IMR-90 (cell line): ENCODE data around the gene FUT8. TPM values are rescaled to one million over a fixed set of nuclear protein-coding genes. Genes with fewer than 3 reads are reported as not detected.

Experiments
- ATAC-seq: fragments of 200-7000 bp; cut with Tn5 transposase; 2 replicates; pipeline ENCODE4 v1.9.1; 2020; ENCODE audit warnings: low read depth, mild to moderate bottlenecking, moderate library complexity
- BruUV-seq: library from RNA; stranded (reverse); fragments of 400-500 nt; replicated peaks from 2 replicates; lab custom pipeline; 2021; lab: Mats Ljungman, UMichigan
- CTCF ChIA-PET: fragments of 300-600 bp; formaldehyde crosslinking; extraction: SDS; loops from one replicate; lab custom pipeline; 2021; ENCODE audit warnings: antibody characterized with exemption; lab: Yijun Ruan, JAX
- POLR2A ChIA-PET: fragments of 300-600 bp; sonication (Branson Sonifier 250); formaldehyde crosslinking; loops from one replicate; lab custom pipeline; 2022; ENCODE audit warnings: antibody characterized with exemption; ENCODE audit not compliant: unreplicated experiment; lab: Charles Lee
- DNase-seq: peaks from one replicate; pipeline ENCODE4 v3.0.0; 2013
- H2AFZ ChIP-seq: replicated peaks from 2 replicates; pipeline ENCODE3; 2013; ENCODE audit warnings: low read length, mild to moderate bottlenecking; ENCODE audit not compliant: poor library complexity
- H2AK5ac ChIP-seq: 2 replicates; pipeline ENCODE4 v1.6.1; 2013; ENCODE audit warnings: low read depth, low read length, inconsistent platforms
- H2AK9ac ChIP-seq: replicated peaks from 2 replicates; pipeline ENCODE3; 2013; ENCODE audit warnings: mild to moderate bottlenecking, low read depth, low read length, moderate library complexity; ENCODE audit not compliant: poor library complexity
- H2BK120ac ChIP-seq: 2 replicates; pipeline ENCODE4 v1.6.1; 2013; ENCODE audit warnings: low read depth, low read length, inconsistent platforms
- H2BK15ac ChIP-seq: 3 replicates; pipeline ENCODE4 v1.6.1; 2013; ENCODE audit warnings: low read depth, low read length, inconsistent platforms
- H2BK20ac ChIP-seq: 2 replicates; pipeline ENCODE4 v1.6.1; 2013; ENCODE audit warnings: low read depth, mild to moderate bottlenecking, inconsistent platforms, low read length, moderate library complexity
- H2BK5ac ChIP-seq: 2 replicates; pipeline ENCODE4 v1.6.1; 2013; ENCODE audit warnings: mild to moderate bottlenecking, low read depth, low read length, inconsistent platforms; ENCODE audit not compliant: poor library complexity, severe bottlenecking
- H3K14ac ChIP-seq: replicated peaks from 2 replicates; pipeline ENCODE4 v1.6.1; 2013; ENCODE audit warnings: low read depth, low read length, inconsistent platforms
- H3K18ac ChIP-seq: 2 replicates; pipeline ENCODE4 v1.6.1; 2013; ENCODE audit warnings: low read depth, low read length, control low read depth
- H3K23ac ChIP-seq: 2 replicates; pipeline ENCODE4 v1.6.1; 2013; ENCODE audit warnings: low read depth, low read length, inconsistent platforms
- H3K27ac ChIP-seq: 2 replicates; pipeline ENCODE4 v1.5.1; 2013; ENCODE audit warnings: mild to moderate bottlenecking, control low read depth, low read length; ENCODE audit not compliant: insufficient read depth
- H3K27me3 ChIP-seq: 2 replicates; pipeline ENCODE4 v1.6.1; 2013; ENCODE audit warnings: low read length; ENCODE audit not compliant: control insufficient read depth, insufficient read depth
- H3K36me3 ChIP-seq: 2 replicates; pipeline ENCODE4 v1.6.1; 2013; ENCODE audit warnings: low read length, mixed read lengths; ENCODE audit not compliant: control insufficient read depth, insufficient read depth
- H3K4ac ChIP-seq: 2 replicates; pipeline ENCODE4 v1.6.1; 2013; ENCODE audit warnings: low read depth, low read length, inconsistent platforms
- H3K4me1 ChIP-seq: 2 replicates; pipeline ENCODE4 v1.6.1; 2013; ENCODE audit warnings: low read length, mixed read lengths; ENCODE audit not compliant: control insufficient read depth, insufficient read depth
- H3K4me2 ChIP-seq: 2 replicates; pipeline ENCODE4 v1.6.1; 2013; ENCODE audit warnings: low read depth, mild to moderate bottlenecking, control low read depth, low read length, moderate library complexity
- H3K4me3 ChIP-seq: 2 replicates; pipeline ENCODE4 v1.5.1; 2013; ENCODE audit warnings: low read depth, mild to moderate bottlenecking, control low read depth, low read length, moderate library complexity; ENCODE audit not compliant: insufficient read depth
- H3K56ac ChIP-seq: 2 replicates; pipeline ENCODE4 v1.6.1; 2013; ENCODE audit warnings: low read length, inconsistent platforms; ENCODE audit not compliant: insufficient read depth; ENCODE audit errors: extremely low read depth
- H3K79me1 ChIP-seq, 2 experiments: 2 replicates each; pipeline ENCODE4 v1.6.1; 2013; ENCODE audit warnings: low read length in 2 of 2, inconsistent platforms in 1 of 2, low read depth in 1 of 2
- H3K9ac ChIP-seq: 2 replicates; pipeline ENCODE4 v1.6.1; 2013; ENCODE audit warnings: low read depth, low read length, control low read depth
- H3K9me1 ChIP-seq: 2 replicates; pipeline ENCODE4 v1.6.1; 2013; ENCODE audit warnings: low read length, inconsistent platforms; ENCODE audit not compliant: insufficient read depth
- H3K9me3 ChIP-seq: 2 replicates; pipeline ENCODE4 v1.6.1; 2013; ENCODE audit warnings: low read length; ENCODE audit not compliant: control insufficient read depth, insufficient read depth
- H4K20me1 ChIP-seq: 2 replicates; pipeline ENCODE4 v1.6.1; 2013; ENCODE audit warnings: low read length, inconsistent platforms; ENCODE audit not compliant: insufficient read depth
- H4K5ac ChIP-seq: 2 replicates; pipeline ENCODE4 v1.6.1; 2013; ENCODE audit warnings: mild to moderate bottlenecking, low read depth, low read length, control low read depth
- H4K8ac ChIP-seq, 2 experiments: 2 replicates each; pipeline ENCODE4 v1.6.1; 2013; ENCODE audit warnings: low read depth in 2 of 2, low read length in 2 of 2, control low read depth in 1 of 2, inconsistent platforms in 1 of 2
- H4K91ac ChIP-seq: 2 replicates; pipeline ENCODE4 v1.6.1; 2013; ENCODE audit warnings: low read depth, low read length, inconsistent platforms; ENCODE audit not compliant: insufficient read depth
- BHLHE40 ChIP-seq: fragments of 150-350 bp; IDR thresholded peaks from 2 replicates; pipeline ENCODE4 v1.6.1; 2016; ENCODE audit warnings: mild to moderate bottlenecking, low read depth, low read length
- CEBPB ChIP-seq: IDR thresholded peaks from 2 replicates; pipeline ENCODE4 v1.6.1; 2012; ENCODE audit warnings: low read depth, low read length, improper control_type of control experiment
- CHD1 ChIP-seq: IDR thresholded peaks from 2 replicates; pipeline ENCODE4 v1.6.1; 2012; ENCODE audit warnings: low read depth, low read length, improper control_type of control experiment
- FOS ChIP-seq: fragments of 150-350 bp; IDR thresholded peaks from 2 replicates; pipeline ENCODE4 v1.6.1; 2016; ENCODE audit warnings: low read depth, low read length
- MAFK ChIP-seq: IDR thresholded peaks from 2 replicates; pipeline ENCODE4 v1.6.1; 2012; ENCODE audit warnings: low read depth, low read length, improper control_type of control experiment
- MAZ ChIP-seq: IDR thresholded peaks from 2 replicates; pipeline ENCODE4 v1.6.1; 2012; ENCODE audit warnings: low read depth, mild to moderate bottlenecking, low read length, improper control_type of control experiment, moderate library complexity, borderline replicate concordance
- NFE2L2 ChIP-seq: fragments of 150-350 bp; IDR thresholded peaks from 2 replicates; pipeline ENCODE4 v1.6.1; 2016; ENCODE audit warnings: low read depth, mild to moderate bottlenecking, low read length
- POLR2A ChIP-seq: IDR thresholded peaks from 2 replicates; pipeline ENCODE4 v1.6.1; 2012; ENCODE audit warnings: mild to moderate bottlenecking, low read depth, low read length
- RAD21 ChIP-seq: IDR thresholded peaks from 2 replicates; pipeline ENCODE4 v1.6.1; 2012; ENCODE audit warnings: low read length, improper control_type of control experiment
- RCOR1 ChIP-seq: IDR thresholded peaks from 2 replicates; pipeline ENCODE4 v1.6.1; 2012; ENCODE audit warnings: mild to moderate bottlenecking, low read length, improper control_type of control experiment; ENCODE audit not compliant: insufficient replicate concordance
- SMC3 ChIP-seq: fragments of 150-350 bp; IDR thresholded peaks from 2 replicates; pipeline ENCODE4 v1.6.1; 2016; ENCODE audit warnings: low read depth, mild to moderate bottlenecking, antibody characterized with exemption, low read length, moderate library complexity
- WGBS, 2 experiments: methylation state at CpG; one replicate each; pipeline versions ENCODE4 v1.1.5 to v1.1.7; 2013; ENCODE audit warnings: missing lambda C conversion rate in 2 of 2; ENCODE audit not compliant: insufficient read length in 1 of 2; ENCODE audit errors: extremely low coverage in 2 of 2; 5-methylcytosine and 5-hydroxymethylcytosine counted together
- dilution Hi-C: fragments of 300-500 bp; cut with HindIII; formaldehyde crosslinking; loops from one replicate; pipeline ENCODE4 v1.14.3; 2018; ENCODE audit warnings: low sequenced_read_pairs; ENCODE audit not compliant: unreplicated experiment
- in situ Hi-C: fragments of 300-500 bp; cut with MboI; formaldehyde crosslinking; loops from 3 replicates; pipeline ENCODE4 v1.14.3; 2019; ENCODE audit warnings: low sequenced_read_pairs, inconsistent platforms, mixed read lengths
- intact Hi-C: fragments of 100-400 bp; cut with micrococcal nuclease; formaldehyde crosslinking; loops from 2 replicates; pipeline ENCODE4 v1.10.0; 2022
- polyA plus RNA-seq, 3 experiments: library from polyadenylated mRNA; depleted of rRNA; stranded (reverse); fragments of >200 nt; gene quantifications; 2 replicates each; pipeline ENCODE4 v1.2.3, GENCODE V29; 2012; ENCODE audit warnings: low replicate concordance in 1 of 3
- total RNA-seq: library from RNA; depleted of rRNA; stranded (reverse); fragments of >200 nt; gene quantifications from 2 replicates; pipeline ENCODE4 v1.2.3, GENCODE V29; 2012
- TF ChIP-seq, protein P1 (sequence below): fragments of 150-350 bp; IDR thresholded peaks from 2 replicates; pipeline ENCODE4 v1.6.1; 2017; ENCODE audit warnings: mild to moderate bottlenecking, antibody characterized with exemption, low read length, low read depth
- TF ChIP-seq, protein P2 (sequence below): conservative IDR thresholded peaks from 2 replicates; pipeline ENCODE4 v1.5.1; 2012; ENCODE audit warnings: mild to moderate bottlenecking, low read depth, low read length, improper control_type of control experiment
- TF ChIP-seq, protein P3 (sequence below): fragments of 150-350 bp; IDR thresholded peaks from 2 replicates; pipeline ENCODE4 v1.6.1; 2016; ENCODE audit warnings: low read depth, mild to moderate bottlenecking, low read length, moderate library complexity, borderline replicate concordance

The FUT8 gene
- total and polyA plus RNA-seq, 2 of the 4 experiments (the other 2 are of a cell fraction) = 15.6 to 72.9 TPM

DNA sequence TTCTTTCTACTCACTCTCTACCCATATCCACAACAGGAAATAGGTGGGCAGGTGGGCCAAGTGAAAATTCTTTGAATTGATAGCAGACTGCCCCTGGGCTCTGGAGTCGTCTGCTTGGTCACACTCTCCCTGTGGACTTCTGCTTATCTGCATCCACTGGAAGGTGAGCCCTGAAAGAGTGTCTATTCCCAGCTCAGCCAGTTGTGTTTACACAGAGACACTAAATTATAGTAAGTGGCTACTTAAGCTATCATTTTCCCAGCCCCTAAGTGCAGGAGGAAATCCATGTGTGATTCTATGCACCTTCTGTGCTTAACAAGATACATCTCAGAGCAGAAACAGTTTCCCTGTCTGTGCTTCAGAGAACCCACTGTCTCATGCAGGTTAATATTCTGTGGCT is 338.4 kb downstream of the FUT8 start:
- no peak overlapping the region for H2BK15ac ChIP-seq
- H3K4me1 ChIP-seq = no peaks in the 10 kb centered on the region
- no peaks in the 10 kb centered on the region for H3K9me1 ChIP-seq
- dilution Hi-C loops = no loop called here
- no peaks in the 10 kb centered on the region for H3K79me1 ChIP-seq
- no peaks in the 10 kb centered on the region for H3K9me3 ChIP-seq
- ChIA-PET CTCF (no interaction called here), POLR2A (no interaction called here)
- TF ChIP-seq SMC3 = no peak
- no peak for TF ChIP-seq RAD21
- TF ChIP-seq CEBPB = no peak
- no peak for TF ChIP-seq BHLHE40
- TF ChIP-seq, protein P1, sequence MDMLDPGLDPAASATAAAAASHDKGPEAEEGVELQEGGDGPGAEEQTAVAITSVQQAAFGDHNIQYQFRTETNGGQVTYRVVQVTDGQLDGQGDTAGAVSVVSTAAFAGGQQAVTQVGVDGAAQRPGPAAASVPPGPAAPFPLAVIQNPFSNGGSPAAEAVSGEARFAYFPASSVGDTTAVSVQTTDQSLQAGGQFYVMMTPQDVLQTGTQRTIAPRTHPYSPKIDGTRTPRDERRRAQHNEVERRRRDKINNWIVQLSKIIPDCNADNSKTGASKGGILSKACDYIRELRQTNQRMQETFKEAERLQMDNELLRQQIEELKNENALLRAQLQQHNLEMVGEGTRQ = no peak
- TF ChIP-seq, protein P2, sequence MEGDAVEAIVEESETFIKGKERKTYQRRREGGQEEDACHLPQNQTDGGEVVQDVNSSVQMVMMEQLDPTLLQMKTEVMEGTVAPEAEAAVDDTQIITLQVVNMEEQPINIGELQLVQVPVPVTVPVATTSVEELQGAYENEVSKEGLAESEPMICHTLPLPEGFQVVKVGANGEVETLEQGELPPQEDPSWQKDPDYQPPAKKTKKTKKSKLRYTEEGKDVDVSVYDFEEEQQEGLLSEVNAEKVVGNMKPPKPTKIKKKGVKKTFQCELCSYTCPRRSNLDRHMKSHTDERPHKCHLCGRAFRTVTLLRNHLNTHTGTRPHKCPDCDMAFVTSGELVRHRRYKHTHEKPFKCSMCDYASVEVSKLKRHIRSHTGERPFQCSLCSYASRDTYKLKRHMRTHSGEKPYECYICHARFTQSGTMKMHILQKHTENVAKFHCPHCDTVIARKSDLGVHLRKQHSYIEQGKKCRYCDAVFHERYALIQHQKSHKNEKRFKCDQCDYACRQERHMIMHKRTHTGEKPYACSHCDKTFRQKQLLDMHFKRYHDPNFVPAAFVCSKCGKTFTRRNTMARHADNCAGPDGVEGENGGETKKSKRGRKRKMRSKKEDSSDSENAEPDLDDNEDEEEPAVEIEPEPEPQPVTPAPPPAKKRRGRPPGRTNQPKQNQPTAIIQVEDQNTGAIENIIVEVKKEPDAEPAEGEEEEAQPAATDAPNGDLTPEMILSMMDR = no peak
- TF ChIP-seq CHD1 = no peak
- TF ChIP-seq FOS = no peak
- TF ChIP-seq, protein P3, sequence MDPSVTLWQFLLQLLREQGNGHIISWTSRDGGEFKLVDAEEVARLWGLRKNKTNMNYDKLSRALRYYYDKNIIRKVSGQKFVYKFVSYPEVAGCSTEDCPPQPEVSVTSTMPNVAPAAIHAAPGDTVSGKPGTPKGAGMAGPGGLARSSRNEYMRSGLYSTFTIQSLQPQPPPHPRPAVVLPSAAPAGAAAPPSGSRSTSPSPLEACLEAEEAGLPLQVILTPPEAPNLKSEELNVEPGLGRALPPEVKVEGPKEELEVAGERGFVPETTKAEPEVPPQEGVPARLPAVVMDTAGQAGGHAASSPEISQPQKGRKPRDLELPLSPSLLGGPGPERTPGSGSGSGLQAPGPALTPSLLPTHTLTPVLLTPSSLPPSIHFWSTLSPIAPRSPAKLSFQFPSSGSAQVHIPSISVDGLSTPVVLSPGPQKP = no peak
- no peak for TF ChIP-seq MAFK
- TF ChIP-seq NFE2L2 = no peak
- TF ChIP-seq MAZ = no peak
- no peak for TF ChIP-seq POLR2A
- no peak for TF ChIP-seq RCOR1
- H2AFZ ChIP-seq = no peak overlapping the region
- H3K9ac ChIP-seq = no peak overlapping the region
- no peak overlapping the region for H3K4ac ChIP-seq
- no peak overlapping the region for H3K27ac ChIP-seq
- BruUV-seq = no TSS peak
- no peak overlapping the region for H3K18ac ChIP-seq
- no peak overlapping the region for H3K4me2 ChIP-seq
- H3K36me3 ChIP-seq = no peaks in the 10 kb centered on the region
- H3K27me3 ChIP-seq = no peaks in the 10 kb centered on the region
- no peaks in the 10 kb centered on the region for H4K20me1 ChIP-seq
- H2AK9ac ChIP-seq = no peak overlapping the region
- H3K56ac ChIP-seq = no peak overlapping the region
- ATAC-seq (no peak), DNase-seq (no peak)
- H2BK20ac ChIP-seq = no peak overlapping the region
- WGBS, 2 experiments = no CpG with 5 or more reads among the region's 1 CpG
- H2BK5ac ChIP-seq = no peak overlapping the region
- H4K5ac ChIP-seq = no peak overlapping the region
- no peak overlapping the region for H2BK120ac ChIP-seq
- no peak overlapping the region for H3K23ac ChIP-seq
- H4K91ac ChIP-seq = no peak overlapping the region
- no peak overlapping the region for H3K4me3 ChIP-seq
- H2AK5ac ChIP-seq = no peak overlapping the region
- intact Hi-C loops = no loop called here
- H4K8ac ChIP-seq = no peak overlapping the region
- in situ Hi-C loops = no loop called here
- H3K14ac ChIP-seq = no peak overlapping the region
